NCI-H82 treated with DMSO at 0.1 percent for 48 hours (cell line): ENCODE results near the gene POU2F3.

ENCODE experiments used
- DNase-seq: peaks from one replicate; lab custom pipeline; 2025; ENCODE audit not compliant: unreplicated experiment; lab: John Stamatoyannopoulos, UW

POU2F3 gene

DNA sequence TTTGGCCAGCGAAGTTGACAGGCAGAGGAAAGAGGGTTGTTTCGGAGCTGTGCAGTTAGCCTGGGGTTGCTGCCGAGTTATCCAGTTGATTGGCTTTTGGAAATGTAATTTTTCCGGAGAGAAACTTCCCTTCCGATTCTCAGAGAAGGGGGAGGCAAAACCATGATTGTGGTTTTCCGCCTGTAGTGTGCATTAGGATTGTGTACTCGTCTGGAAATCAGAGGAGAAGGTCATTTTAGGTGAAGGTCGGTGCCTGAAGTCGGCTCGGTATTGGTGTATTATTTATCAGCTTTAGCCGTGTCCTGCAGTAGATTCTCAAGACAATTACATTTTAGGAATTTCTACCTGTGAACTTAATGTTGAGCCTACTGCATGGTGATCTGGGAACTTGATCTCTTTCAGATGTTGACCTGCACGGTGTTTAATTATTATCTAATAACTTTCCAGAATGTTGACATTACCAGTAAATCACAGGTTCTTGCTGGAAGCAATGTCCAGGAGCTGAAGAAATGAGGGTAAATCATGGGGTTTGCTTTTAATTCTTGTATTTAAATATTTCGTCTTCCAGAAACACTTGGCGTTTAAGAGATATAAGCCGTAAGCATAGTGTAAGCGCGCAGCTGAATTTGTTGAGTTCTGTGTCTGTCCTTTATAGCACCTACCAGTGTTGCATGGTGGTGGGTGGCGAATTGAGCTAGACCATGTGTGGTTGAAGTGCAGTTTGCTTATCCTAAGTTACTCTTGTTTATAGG lies 97.6 kb downstream of the POU2F3 start:
- DNase-seq, result peak; percentile 13

GRCh38 chr11:120338107-120338933 lies 98.4 kb downstream of the POU2F3 start:
- no peak for DNase-seq

DNA sequence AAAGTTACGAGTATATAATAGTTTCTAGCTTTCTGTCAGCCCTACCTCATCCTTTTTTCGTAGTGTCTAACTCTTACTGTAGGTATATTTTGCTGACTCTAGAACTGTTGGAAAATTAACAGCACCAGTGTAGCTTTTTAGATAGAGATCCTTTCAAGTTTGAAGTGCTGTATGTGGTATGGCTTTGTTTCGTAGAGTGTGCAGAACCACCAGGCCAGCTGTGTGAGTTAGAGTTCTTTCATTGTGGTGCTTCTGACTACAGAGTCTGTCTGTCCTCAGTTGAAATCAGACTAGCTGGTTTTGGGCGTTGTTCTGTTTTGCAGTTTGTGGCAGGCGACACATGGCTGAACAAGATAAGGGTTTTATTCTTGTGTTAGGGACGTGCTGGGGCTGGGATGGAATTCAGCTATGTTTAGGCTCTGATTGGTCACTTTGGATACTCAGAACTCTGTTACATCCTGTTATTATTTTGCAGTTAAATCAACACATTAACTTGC lies 99.5 kb downstream of the POU2F3 start:
- DNase-seq, result no peak

- DNase-seq, result no peak
These were observed 100.6 kb downstream of the POU2F3 start for GRCh38 chr11:120340529-120340928.

DNA sequence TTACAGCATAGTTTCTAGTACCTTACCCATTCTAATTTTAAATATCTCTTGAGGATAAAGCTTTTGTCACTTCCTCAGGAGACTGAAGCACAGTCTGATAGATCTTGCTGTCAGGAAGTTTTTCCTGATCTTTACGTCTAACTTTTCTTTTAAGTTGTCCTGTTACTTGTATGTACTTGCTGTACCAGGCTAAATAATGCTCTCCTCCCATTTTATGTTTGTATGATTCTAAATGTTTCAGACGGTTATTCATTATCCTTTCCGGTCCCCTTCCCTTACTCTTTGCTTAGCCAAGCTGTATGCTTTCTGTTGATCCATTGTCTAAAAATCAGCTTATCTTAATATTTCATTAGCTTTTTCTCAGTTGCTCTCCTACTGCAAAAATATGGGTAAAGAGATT lies 102.3 kb downstream of the POU2F3 start:
- no peak for DNase-seq

DNA sequence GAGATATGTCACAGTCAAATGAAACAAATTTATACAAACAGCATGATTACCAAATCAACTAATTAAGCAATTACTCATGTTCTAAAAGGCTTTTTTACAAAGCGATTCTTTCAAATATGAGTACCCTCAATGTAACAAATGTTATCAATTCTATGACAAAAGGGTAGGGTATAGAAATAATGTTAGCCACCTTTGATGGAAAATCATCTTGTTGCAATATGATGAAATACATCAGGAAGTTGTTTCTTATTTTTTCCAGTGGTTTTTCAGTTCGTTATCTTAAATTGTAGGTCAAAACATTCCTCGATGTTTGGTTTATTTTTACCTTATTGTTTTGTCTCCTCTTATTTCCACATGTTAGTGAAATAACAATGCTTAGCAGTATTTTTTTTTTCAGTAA lies 102.7 kb downstream of the POU2F3 start:
- no peak for DNase-seq

- DNase-seq, result no peak
These were observed 103.5 kb downstream of the POU2F3 start for GRCh38 chr11:120343429-120343828.

GRCh38 chr11:120344302-120345004 lies 104.5 kb downstream of the POU2F3 start:
- no peak for DNase-seq

DNA sequence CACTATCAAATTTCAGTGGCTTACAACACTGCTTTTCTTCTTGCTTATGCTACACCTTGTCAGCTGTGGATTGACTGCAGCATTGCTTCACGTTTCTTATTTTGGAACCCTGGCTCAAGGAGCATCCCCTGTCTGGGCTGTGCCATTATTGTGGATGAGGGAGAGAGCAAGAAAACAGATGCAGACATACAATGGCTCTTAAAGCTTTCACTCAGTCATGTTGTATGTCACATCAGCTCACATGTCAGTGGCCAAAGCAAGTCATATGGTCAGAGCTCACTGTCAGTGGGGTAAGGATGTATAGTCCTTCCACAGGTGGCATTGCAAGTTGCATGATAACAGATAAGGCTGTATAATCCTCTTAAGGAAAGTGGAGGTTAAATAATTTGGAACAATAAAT lies 106.3 kb downstream of the POU2F3 start:
- DNase-seq, result no peak

DNA sequence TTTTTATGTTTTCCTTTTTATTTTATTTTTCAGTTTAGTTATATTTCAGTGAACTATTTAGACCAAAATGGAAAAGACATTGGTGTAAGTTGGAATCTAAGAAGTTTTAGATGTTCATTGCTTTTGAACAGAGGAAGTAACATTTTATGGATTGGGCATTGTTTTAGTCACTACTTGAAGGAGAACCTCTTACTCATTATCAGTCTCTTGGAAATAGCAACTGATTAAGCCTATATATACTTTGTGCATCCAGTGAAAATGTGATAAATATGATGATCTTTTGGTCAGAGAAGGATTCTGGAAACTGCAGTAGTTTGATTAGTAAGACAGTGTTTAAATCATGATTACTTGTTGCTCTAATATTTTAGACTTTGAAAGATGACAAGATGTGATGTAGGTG lies 110.7 kb downstream of the POU2F3 start:
- DNase-seq, result no peak

GRCh38 chr11:120352405-120352804 lies 112.5 kb downstream of the POU2F3 start:
- no peak for DNase-seq

- DNase-seq, result no peak
These were observed 114.1 kb downstream of the POU2F3 start for GRCh38 chr11:120354068-120354467.

GRCh38 chr11:120354779-120355178 lies 114.8 kb downstream of the POU2F3 start:
- DNase-seq, result no peak

DNA sequence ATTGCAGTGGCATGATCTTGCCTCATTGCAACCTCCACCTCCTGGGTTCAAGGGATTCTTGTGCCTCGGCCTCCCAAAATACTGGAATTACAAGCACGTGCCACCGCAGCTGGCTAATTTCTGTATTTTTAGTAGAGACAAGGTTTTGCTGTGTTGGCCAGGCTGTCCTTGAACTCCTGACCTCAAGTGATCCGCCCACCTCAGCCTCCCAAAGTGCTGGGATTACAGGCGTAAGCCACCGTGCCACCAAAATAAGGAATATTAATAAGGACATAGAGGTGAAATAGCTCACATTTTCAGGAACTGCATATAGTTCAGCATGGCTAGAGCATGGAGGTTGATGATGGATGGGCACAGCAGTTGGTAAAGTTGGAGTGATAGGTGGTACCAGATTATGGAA lies 117.7 kb downstream of the POU2F3 start:
- no peak for DNase-seq

GRCh38 chr11:120358729-120359128 lies 118.8 kb downstream of the POU2F3 start:
- DNase-seq, result no peak

DNA sequence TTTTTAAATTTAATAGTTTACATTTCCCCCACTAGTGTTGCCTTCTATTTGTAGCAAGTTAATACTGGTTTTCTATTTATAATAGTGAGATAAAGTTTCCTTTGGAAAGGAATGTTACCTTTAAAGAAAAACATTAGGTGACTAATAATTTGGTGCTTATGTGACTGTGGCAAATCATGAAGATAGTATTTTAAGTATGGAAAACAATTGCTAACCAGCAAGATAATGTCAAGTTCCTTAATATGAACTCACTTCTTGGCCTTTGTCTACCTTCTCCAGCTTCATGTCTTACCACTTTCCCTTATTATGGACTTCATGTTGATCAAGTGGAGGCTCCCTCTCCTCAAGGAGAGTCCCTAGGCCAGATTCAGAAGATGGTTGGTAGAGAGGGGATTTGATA lies 123.5 kb downstream of the POU2F3 start:
- no peak for DNase-seq

DNA sequence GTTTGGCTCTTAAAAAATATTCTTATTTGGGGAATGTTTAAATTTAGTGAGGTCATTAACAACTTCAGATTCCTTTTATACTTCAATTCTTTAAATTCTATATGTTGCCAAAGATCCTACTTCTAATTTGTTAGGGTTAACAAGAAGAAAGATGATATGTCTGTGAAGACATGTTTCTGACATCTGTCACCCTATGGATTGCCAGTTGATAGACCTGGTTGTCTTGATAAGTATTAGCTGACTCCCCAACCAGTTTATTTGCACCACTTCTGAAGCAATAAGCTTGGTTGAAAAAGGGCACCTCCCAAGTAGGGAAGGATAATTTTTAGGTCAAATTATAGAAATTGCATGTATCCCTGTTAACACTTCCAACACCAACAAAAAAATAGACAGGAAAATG lies 125.6 kb downstream of the POU2F3 start:
- no peak for DNase-seq
